ENCODE data around the gene PLD3.

DNA sequence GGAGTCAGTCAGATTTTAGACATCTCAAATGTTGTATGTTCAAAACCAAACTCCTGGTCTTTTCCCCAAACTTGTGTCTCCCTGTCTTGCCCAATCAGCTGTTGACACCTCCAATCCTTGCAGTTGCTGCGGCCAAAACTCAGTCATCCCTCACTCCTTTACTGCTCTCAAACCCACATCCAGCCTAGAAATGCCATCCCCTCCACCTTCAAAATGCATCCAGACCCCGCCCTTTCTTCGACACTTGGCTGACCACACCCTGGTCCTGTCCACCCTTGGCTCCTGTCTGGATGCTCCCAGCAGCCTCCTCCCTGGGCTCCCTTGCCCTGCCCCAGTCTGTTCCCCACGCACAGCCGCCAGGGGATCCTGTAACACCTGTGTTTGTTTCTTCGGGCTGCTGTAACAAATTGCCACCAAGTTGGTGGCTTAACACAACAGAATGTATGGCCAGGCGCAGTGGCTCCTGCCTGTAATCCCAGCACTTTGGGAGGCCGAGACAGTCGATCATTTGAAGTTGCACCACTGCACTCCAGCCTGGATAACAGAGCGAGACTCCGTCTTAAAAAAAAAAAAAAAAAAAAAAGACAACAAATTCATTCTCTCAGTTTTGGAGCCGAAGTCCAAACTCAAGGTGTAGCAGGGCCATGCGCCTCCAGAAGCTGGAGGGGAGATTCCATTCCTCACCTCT is 11.7 kb downstream of the PLD3 start:
- TF ChIP-seq, protein P1, sequence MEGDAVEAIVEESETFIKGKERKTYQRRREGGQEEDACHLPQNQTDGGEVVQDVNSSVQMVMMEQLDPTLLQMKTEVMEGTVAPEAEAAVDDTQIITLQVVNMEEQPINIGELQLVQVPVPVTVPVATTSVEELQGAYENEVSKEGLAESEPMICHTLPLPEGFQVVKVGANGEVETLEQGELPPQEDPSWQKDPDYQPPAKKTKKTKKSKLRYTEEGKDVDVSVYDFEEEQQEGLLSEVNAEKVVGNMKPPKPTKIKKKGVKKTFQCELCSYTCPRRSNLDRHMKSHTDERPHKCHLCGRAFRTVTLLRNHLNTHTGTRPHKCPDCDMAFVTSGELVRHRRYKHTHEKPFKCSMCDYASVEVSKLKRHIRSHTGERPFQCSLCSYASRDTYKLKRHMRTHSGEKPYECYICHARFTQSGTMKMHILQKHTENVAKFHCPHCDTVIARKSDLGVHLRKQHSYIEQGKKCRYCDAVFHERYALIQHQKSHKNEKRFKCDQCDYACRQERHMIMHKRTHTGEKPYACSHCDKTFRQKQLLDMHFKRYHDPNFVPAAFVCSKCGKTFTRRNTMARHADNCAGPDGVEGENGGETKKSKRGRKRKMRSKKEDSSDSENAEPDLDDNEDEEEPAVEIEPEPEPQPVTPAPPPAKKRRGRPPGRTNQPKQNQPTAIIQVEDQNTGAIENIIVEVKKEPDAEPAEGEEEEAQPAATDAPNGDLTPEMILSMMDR (IDR thresholded peaks at IDR 0.05), result no peak
- TF ChIP-seq POLR2A (IDR thresholded peaks at IDR 0.05), result no peak
